ENCODE results near the gene TIMP2. TPM values are rescaled to one million over a fixed set of nuclear protein-coding genes. Genes with fewer than 3 reads are reported as not detected.
A peak's percentile ranks its signal among the peaks of the same experiment; 100 is the strongest.

Gene TIMP2, protein sequence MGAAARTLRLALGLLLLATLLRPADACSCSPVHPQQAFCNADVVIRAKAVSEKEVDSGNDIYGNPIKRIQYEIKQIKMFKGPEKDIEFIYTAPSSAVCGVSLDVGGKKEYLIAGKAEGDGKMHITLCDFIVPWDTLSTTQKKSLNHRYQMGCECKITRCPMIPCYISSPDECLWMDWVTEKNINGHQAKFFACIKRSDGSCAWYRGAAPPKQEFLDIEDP
- 62.4 TPM for total RNA-seq (2021; ENCODE audit: unreplicated experiment)
- polyA plus RNA-seq (2012; ENCODE audit: insufficient read length), result 50.2 TPM
- percentile 59 among the genes with signal in this experiment for Bru-seq, nascent RNA
- percentile 62 among the genes with signal in this experiment for BruChase-seq, experiment 1, labeled RNA remaining after a 2-hour chase
- BruChase-seq, experiment 2, labeled RNA remaining after a 6-hour chase, result percentile 75 among the genes with signal in this experiment
- long read RNA-seq, partial matches to known transcripts, result 0 of 46 reads
- long read RNA-seq, other reads (novel, unspliced or antisense), result 42 of 46 reads

DNA sequence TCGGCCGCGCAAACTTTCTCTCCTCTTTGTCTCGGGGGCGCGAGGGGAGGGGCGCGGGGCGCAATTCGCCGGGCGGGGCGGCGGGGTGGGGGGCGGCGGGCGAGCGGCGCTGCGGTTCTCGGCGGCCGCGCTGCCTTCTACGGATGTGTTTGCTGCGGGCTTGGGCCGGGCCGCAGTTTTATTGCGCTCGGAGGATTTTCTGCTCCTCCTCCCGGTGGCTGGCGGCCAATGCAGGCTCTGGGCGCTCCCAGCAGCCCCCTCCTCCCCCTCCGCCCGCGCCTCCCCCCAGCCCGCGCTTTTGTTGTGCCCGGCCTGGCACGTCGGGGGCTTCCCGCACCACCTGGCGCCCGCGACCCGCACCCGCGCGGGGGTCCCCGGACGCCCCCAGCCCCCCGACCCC is at the start of gene TIMP2:
TIMP2 (minus strand) TSS at position 154 of the 400 bp plus-strand sequence. CDS start 299 bp downstream, outside the sequence.
- peaks cover 25% of the 10 kb centered on the region for H3K4me1 ChIP-seq (ENCODE audit: control insufficient read depth, insufficient read depth, low read length)
- DNase-seq (ENCODE audit: low read depth, low spot score), result no peak
- in situ Hi-C loops (cut with HindIII; ENCODE audit: low pct_unique_long_range_greater_than_20kb, low sequenced_read_pairs) (no loop called here), intact Hi-C loops (cut with micrococcal nuclease; ENCODE audit: unreplicated experiment) (no loop called here)
- TF ChIP-seq, protein P1, sequence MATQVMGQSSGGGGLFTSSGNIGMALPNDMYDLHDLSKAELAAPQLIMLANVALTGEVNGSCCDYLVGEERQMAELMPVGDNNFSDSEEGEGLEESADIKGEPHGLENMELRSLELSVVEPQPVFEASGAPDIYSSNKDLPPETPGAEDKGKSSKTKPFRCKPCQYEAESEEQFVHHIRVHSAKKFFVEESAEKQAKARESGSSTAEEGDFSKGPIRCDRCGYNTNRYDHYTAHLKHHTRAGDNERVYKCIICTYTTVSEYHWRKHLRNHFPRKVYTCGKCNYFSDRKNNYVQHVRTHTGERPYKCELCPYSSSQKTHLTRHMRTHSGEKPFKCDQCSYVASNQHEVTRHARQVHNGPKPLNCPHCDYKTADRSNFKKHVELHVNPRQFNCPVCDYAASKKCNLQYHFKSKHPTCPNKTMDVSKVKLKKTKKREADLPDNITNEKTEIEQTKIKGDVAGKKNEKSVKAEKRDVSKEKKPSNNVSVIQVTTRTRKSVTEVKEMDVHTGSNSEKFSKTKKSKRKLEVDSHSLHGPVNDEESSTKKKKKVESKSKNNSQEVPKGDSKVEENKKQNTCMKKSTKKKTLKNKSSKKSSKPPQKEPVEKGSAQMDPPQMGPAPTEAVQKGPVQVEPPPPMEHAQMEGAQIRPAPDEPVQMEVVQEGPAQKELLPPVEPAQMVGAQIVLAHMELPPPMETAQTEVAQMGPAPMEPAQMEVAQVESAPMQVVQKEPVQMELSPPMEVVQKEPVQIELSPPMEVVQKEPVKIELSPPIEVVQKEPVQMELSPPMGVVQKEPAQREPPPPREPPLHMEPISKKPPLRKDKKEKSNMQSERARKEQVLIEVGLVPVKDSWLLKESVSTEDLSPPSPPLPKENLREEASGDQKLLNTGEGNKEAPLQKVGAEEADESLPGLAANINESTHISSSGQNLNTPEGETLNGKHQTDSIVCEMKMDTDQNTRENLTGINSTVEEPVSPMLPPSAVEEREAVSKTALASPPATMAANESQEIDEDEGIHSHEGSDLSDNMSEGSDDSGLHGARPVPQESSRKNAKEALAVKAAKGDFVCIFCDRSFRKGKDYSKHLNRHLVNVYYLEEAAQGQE (IDR thresholded peaks at IDR 0.05; ENCODE audit: insufficient read depth in 1 of 2, low read depth in 2 of 2, low read length in 1 of 2), result no peak
- TF ChIP-seq SIN3A (IDR thresholded peaks at IDR 0.05; ENCODE audit: borderline replicate concordance, insufficient read depth, low read depth, low read length), result no peak
- peak; percentile 34; the same call in 1 of the 2 replicates for TF ChIP-seq POLR2AphosphoS5 (IDR thresholded peaks at IDR 0.05; ENCODE audit: low read depth, low read length)
- TF ChIP-seq TCF7L2 (IDR thresholded peaks at IDR 0.05; ENCODE audit: low read depth, low read length), result no peak
- TF ChIP-seq, protein P2, sequence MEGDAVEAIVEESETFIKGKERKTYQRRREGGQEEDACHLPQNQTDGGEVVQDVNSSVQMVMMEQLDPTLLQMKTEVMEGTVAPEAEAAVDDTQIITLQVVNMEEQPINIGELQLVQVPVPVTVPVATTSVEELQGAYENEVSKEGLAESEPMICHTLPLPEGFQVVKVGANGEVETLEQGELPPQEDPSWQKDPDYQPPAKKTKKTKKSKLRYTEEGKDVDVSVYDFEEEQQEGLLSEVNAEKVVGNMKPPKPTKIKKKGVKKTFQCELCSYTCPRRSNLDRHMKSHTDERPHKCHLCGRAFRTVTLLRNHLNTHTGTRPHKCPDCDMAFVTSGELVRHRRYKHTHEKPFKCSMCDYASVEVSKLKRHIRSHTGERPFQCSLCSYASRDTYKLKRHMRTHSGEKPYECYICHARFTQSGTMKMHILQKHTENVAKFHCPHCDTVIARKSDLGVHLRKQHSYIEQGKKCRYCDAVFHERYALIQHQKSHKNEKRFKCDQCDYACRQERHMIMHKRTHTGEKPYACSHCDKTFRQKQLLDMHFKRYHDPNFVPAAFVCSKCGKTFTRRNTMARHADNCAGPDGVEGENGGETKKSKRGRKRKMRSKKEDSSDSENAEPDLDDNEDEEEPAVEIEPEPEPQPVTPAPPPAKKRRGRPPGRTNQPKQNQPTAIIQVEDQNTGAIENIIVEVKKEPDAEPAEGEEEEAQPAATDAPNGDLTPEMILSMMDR (IDR thresholded peaks at IDR 0.05), result no peak
- BruUV-seq (replicated peaks), result no TSS peak
- peak; percentile 81 for ATAC-seq
- ChIA-PET CTCF (no interaction called here), POLR2A (no interaction called here)
- no peaks in the 10 kb centered on the region for H3K27me3 ChIP-seq (ENCODE audit: control insufficient read depth, insufficient read depth, low read length)
- H3K27ac ChIP-seq (ENCODE audit: low read length), result peak within 1 kb of the TSS; percentile 69; the same call in 1 of the 2 replicates
- H3K9me3 ChIP-seq (ENCODE audit: control insufficient read depth, insufficient read depth, low read depth, low read length), result no peaks in the 10 kb centered on the region
- peak within 1 kb of the TSS; percentile 50 to 65 for H3K4me3 ChIP-seq (ENCODE audit: low read depth in 2 of 2, low read length in 2 of 2)
- H3K36me3 ChIP-seq (ENCODE audit: control insufficient read depth, insufficient read depth, low read length), result no peaks in the 10 kb centered on the region

DNA sequence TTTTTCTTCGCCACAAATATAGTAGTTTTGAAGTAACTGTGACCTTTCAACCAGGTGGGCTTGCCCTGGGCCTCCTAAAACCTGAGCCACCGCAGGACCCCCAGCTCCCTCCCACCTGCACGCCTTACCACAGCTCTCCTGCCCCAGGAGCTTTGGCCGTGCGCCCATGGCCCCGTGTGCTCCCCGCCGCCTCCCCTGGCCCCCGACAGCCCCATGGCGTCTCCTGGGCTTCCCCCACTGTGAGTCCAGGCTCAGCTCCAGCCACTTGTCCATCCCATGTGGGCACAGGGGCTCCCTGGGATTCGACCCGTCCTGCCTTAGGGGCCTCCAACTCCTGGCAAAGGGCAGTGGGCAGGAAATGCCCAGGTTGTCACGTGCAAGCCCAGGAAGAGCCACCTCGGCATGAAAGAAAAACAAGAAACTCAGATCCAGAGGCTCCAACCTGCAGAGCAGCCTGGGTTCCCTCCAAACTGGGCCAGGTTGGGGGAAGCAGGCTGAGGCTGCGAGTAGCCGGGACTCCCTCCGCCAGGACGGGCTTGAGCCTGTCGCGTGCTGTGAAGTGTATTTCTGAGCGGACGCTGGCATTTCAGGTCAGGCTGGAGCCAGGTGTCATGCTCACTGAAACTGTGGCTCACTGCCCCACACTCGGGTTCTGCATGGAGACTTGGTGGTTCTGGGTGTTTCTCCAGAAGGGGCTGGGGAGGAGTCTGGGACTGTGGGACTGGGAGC is 48.8 kb upstream of the TIMP2 start:
- in situ Hi-C loops (cut with HindIII; ENCODE audit: low pct_unique_long_range_greater_than_20kb, low sequenced_read_pairs) (no loop called here), intact Hi-C loops (cut with micrococcal nuclease; ENCODE audit: unreplicated experiment) (no loop called here)
- no peaks in the 10 kb centered on the region for H3K9me3 ChIP-seq (ENCODE audit: control insufficient read depth, insufficient read depth, low read depth, low read length)
- TF ChIP-seq, protein P1 (IDR thresholded peaks at IDR 0.05; ENCODE audit: insufficient read depth in 1 of 2, low read depth in 2 of 2, low read length in 1 of 2), result no peak
- TF ChIP-seq POLR2AphosphoS5 (IDR thresholded peaks at IDR 0.05; ENCODE audit: low read depth, low read length) (no peak), SIN3A (IDR thresholded peaks at IDR 0.05; ENCODE audit: borderline replicate concordance, insufficient read depth, low read depth, low read length) (no peak)
- TF ChIP-seq, protein P2 (IDR thresholded peaks at IDR 0.05), result no peak
- H3K4me1 ChIP-seq (ENCODE audit: control insufficient read depth, insufficient read depth, low read length), result peaks cover 16% of the 10 kb centered on the region
- ATAC-seq (no peak), DNase-seq (ENCODE audit: low read depth, low spot score) (no peak)
- POLR2A ChIA-PET, result no interaction called here
- no peak overlapping the region for H3K4me3 ChIP-seq (ENCODE audit: low read depth in 2 of 2, low read length in 2 of 2)
- no TSS peak for BruUV-seq (replicated peaks)
- no peaks in the 10 kb centered on the region for H3K36me3 ChIP-seq (ENCODE audit: control insufficient read depth, insufficient read depth, low read length)
- no peak overlapping the region for H3K27ac ChIP-seq (ENCODE audit: low read length)
- CTCF ChIA-PET, result no interaction called here
- H3K27me3 ChIP-seq (ENCODE audit: control insufficient read depth, insufficient read depth, low read length), result no peaks in the 10 kb centered on the region
